Measurements from ENCODE around the gene HLA-DPA1.

GRCh38 chr6:33018418-33018817, 55.0 kb downstream of the HLA-DPA1 start:
- no peak for TF ChIP-seq CTCF (IDR thresholded peaks at IDR 0.05)
- no peak for TF ChIP-seq EZH2 (IDR thresholded peaks at IDR 0.05)
- TF ChIP-seq EZH2phosphoT487 (IDR thresholded peaks at IDR 0.05): no peak

Measured in neural progenitor cell (in vitro differentiated cells).